ENCODE results near the gene NBEAL2.

Gene NBEAL2

DNA sequence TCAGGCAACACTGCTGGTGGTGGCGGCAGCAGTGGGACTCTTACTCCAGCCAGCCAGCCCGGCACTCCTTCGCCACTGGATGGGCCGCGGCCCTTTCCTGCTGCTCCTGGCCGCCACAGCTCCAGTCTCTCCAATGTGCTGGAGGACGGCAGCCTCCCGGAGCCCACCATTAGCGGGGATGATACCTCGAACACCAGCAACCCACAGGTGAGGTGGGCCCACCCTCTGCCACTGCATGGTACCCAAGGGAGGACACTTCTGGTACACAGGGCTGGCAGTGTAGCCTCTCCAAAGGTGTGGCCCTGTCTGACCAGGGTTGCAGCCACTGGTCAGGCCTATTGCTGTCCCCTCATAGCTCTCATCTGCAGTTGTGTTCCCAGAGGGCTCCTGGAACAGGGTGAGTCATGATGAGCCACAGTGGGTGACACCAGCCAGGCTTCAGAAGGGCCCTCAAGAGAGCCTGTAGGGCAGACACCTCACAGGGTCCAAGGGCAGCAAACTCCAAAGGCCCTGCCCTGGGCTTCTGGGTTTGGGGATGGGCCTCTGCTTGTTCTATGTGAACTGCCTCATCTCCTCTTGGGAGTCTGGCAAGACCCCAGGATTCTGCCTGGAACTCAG lies 20.8 kb downstream of the NBEAL2 start:
- DNase-seq = no peak

DNA sequence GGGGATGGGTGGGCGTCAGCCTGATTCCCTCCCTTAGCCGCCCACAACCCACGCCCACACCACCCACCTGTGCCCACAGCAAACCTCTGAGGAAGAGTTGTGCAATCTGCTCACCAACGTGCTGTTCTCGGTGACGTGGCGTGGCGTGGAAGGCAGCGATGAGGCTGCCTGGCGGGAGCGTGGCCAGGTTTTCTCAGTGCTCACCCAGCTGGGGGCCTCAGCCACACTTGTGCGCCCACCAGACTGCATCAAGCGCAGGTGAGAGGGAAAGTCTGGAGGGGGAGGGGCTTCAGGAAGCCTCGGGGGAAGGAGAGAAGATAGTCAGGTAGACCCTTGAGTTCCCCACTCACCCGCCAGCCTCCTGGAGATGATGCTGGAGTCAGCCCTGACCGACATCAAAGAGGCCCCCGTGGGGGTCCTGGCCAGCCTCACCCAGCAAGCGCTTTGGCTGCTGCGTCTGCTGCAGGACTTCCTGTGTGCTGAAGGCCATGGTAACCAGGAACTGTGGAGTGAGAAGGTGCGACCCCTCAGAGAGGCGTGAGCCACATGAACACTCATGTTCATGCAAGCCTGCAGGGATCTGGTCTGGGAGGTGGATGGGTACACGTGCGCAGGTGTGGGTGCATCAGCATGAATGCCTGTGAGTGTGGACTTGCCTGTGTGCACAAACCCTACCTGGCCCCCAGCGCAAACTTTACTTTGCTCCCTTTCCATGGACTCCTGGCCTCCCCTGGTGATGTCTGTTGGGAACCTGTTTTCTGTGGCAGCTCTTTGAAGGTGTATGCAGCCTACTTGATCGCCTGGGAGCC lies 21.7 kb downstream of the NBEAL2 start:
- no peak for DNase-seq

DNA sequence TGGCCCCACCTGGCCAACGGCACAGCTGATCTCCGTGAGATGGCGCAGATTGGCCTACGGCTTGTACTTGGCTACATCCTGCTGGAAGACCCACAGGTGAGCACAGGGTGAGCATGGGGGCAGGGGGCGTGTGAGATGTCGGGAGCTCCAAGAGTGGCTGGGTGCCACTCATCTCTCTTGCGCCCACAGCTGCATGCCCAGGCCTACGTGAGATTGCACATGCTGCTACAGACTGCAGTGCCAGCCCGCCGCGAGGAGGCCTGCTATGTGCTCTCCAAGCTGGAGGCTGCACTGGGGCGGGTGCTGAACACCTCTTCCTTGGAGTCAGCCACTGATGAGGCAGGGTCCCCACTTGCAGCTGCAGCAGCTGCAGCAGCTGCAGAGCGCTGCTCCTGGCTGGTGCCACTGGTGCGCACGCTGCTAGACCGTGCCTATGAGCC lies 22.3 kb downstream of the NBEAL2 start:
- no peak for DNase-seq

DNA sequence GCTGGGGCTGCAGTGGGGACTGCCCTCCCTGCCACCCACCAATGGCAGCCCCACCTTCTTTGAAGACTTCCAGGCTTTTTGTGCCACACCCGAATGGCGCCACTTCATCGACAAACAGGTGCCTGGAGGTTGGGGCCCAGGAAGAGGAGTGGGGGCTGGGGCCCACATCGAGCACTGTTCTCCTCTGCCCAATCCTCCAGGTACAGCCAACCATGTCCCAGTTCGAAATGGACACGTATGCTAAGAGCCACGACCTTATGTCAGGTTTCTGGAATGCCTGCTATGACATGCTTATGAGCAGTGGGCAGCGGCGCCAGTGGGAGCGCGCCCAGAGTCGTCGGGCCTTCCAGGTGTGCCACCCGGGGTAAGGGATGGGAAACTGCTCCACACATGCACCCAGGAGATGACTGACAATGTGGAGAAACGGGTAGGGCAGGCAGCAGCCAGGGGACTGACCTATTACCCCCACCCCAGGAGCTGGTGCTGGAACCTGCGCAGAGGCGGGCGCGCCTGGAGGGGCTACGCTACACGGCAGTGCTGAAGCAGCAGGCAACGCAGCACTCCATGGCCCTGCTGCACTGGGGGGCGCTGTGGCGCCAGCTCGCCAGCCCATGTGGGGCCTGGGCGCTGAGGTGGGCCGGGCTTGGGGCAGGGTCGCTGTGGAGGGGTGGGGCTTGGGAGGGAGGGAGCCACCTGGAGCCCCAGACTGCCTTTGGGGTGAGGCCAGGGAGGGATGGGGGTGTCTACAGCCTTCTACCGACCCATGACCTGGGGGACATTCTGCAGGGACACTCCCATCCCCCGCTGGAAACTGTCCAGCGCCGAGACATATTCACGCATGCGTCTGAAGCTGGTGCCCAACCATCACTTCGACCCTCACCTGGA lies 22.9 kb downstream of the NBEAL2 start:
- no peak for DNase-seq

DNA sequence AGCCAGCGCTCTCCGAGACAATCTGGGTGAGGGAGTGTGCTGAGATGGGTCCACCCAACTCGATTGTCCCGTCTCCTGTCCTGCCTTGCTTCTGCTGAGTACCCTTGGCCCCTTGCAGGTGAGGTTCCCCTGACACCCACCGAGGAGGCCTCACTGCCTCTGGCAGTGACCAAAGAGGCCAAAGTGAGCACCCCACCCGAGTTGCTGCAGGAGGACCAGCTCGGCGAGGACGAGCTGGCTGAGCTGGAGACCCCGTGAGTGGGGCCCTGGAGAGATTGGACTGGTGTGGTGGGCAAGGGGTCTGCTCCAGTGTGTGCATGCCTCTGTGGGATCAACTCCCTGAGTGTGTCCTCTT lies 23.6 kb downstream of the NBEAL2 start:
- DNase-seq = no peak

DNA sequence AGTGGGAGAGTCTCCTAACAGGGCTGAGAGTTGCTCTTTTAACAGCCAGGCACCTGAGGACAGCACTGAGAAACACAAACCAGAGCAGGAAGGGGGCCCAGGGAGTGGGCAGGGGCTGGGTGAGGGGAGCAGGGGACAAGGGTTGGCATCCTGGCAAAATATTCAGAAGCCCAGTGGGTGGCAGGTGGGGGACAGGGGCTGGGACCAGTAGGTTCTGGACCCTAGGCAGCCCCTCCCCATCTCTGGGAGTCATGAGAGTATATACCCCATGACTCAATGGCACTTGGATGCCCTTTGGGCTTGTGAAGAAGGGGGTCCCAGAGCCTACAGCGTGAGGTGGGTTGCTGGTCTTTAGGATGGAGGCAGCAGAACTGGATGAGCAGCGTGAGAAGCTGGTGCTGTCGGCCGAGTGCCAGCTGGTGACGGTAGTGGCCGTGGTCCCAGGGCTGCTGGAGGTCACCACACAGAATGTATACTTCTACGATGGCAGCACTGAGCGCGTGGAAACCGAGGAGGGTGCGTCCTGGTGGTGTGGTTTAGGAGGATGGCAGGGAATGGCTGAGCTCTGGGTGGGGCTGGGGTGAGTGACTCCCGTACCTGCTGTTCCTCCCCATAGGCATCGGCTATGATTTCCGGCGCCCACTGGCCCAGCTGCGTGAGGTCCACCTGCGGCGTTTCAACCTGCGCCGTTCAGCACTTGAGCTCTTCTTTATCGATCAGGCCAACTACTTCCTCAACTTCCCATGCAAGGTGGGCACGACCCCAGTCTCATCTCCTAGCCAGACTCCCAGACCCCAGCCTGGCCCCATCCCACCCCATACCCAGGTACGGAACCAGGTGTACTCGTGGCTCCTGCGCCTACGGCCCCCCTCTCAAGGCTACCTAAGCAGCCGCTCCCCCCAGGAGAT lies 24.2 kb downstream of the NBEAL2 start:
- DNase-seq = no peak

DNA sequence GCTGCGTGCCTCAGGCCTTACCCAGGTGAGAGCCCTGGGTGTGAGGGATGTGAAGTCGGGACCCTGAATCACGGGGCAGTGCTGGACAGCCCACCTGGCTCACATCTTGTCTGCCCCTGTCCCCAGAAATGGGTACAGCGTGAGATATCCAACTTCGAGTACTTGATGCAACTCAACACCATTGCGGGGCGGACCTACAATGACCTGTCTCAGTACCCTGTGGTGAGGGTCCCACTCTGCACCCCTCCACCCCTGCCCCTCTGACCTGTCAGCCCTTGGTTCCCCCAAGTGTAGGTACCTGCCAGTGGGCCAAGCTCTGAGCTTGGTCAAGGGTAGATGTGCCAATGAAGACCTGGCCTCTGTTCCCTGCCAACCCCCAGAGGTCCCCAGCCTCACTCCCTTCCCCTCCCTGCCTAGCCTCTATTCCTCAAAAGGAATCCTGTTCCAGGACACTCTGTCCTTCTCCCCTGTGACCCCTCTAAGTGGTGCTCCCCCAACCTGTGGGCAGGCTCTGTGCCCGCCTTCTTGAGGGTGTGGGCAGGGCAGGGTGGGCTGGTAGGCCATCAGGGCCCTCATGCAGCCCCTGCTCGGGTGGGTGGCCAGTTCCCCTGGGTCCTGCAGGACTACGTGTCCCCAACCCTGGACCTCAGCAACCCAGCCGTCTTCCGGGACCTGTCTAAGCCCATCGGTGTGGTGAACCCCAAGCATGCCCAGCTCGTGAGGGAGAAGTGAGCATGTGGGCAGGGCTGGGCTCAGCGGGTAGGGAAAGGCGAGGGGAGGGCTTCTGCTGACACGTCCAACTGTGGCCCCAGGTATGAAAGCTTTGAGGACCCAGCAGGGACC lies 25.1 kb downstream of the NBEAL2 start:
- DNase-seq = no peak

DNA sequence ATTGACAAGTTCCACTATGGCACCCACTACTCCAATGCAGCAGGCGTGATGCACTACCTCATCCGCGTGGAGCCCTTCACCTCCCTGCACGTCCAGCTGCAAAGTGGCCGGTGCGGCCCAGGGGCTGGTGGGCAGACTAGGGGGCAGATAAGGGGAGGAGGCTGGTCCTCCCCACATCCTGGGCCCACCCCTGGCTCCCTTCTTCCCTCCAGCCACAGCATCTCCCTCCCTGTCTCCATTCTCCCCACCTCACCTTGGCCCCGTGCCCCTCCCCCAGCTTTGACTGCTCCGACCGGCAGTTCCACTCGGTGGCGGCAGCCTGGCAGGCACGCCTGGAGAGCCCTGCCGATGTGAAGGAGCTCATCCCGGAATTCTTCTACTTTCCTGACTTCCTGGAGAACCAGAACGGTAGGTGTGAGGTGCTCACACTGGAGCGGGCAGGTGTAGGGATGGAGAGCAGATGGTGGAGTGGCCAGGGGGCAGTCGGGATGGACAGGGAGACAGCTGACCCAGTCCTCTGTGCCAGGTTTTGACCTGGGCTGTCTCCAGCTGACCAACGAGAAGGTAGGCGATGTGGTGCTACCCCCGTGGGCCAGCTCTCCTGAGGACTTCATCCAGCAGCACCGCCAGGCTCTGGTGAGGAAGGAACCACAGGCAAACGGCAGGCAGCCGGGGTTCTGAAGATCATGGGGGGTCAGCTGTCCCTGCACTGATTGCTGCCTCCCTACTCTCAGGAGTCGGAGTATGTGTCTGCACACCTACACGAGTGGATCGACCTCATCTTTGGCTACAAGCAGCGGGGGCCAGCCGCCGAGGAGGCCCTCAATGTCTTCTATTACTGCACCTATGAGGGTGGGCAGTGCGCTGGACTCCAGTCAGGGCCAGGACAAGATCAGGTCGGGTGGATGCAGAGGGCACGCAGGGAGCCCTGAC lies 26.0 kb downstream of the NBEAL2 start:
- no peak for DNase-seq

DNA sequence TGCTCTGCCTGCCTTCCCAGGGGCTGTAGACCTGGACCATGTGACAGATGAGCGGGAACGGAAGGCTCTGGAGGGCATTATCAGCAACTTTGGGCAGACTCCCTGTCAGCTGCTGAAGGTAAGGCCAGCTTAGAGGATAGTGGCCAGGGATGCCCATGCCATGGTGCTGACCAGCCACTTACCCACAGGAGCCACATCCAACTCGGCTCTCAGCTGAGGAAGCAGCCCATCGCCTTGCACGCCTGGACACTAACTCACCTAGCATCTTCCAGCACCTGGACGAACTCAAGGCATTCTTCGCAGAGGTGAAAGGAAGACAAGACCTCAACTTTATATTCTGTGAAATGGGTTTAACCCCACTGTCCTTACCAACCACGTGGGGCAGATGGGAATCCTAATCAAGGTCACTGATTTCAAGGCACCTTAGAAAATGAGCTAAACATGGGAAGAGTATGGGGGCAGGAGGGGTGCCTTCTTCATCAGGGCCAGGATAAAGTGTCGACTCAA lies 26.7 kb downstream of the NBEAL2 start:
- DNase-seq = no peak

DNA sequence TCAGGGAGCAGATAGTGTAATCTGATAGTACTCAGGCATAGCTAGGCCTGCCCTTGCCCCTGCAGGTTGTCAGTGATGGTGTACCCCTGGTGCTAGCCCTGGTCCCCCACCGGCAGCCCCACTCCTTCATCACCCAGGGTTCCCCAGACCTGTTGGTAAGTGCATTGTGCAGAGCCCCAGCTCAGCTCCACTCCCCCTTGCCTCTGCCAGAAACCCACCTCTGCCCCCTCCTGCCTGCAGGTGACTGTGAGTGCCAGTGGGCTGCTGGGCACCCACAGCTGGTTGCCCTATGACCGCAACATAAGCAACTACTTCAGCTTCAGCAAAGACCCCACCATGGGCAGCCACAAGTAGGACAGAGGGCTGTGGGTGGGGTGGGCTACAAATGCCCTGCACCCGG lies 27.5 kb downstream of the NBEAL2 start:
- no peak for DNase-seq

DNA sequence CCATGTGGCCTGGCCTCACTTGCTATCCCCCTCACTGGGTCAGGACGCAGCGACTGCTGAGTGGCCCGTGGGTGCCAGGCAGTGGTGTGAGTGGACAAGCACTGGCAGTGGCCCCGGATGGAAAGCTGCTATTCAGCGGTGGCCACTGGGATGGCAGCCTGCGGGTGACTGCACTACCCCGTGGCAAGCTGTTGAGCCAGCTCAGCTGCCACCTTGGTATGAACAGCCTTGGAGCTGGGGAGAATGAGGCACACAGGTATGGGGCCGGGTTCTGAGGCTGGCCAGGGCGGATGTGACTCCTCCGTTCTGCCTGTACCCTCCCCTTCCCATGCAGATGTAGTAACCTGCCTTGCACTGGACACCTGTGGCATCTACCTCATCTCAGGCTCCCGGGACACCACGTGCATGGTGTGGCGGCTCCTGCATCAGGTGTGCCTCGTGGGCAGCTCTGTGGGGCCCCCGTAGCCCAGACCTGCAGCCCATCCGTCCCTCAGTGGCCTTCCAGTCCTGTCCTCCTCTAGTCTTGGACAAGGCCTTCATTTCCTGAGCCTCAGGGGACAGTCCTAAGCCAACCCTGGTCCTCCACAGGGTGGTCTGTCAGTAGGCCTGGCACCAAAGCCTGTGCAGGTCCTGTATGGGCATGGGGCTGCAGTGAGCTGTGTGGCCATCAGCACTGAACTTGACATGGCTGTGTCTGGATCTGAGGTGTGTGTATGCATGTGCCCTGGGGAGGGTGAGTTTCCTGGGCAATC lies 28.2 kb downstream of the NBEAL2 start:
- no peak for DNase-seq

DNA sequence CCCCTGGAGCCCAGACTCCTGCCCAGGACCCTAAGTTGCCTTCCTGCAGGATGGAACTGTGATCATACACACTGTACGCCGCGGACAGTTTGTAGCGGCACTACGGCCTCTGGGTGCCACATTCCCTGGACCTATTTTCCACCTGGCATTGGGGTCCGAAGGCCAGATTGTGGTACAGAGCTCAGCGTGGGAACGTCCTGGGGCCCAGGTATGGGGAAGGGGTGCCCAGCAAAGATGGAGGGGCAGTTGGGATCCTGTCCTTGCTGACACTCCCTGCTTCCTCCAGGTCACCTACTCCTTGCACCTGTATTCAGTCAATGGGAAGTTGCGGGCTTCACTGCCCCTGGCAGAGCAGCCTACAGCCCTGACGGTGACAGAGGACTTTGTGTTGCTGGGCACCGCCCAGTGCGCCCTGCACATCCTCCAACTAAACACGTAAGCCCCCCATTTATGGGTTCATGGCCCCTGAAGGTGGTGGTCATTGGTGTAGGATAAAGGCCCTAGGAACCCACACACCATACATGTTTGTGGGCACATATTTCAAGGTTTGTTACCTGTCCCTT lies 28.8 kb downstream of the NBEAL2 start:
- DNase-seq = no peak

DNA sequence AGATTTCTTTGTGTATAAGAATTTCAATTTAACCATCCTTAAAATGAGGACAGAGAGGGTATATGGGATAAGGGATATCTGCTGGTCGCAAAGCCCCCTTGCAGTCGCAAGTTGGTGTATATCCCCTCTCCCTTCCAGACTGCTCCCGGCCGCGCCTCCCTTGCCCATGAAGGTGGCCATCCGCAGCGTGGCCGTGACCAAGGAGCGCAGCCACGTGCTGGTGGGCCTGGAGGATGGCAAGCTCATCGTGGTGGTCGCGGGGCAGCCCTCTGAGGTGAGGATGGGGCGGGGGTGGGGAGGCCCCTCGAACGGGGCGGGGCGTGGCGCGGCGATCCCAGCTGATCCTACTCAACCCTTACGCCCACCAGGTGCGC lies 29.4 kb downstream of the NBEAL2 start:
- DNase-seq = no peak

DNA sequence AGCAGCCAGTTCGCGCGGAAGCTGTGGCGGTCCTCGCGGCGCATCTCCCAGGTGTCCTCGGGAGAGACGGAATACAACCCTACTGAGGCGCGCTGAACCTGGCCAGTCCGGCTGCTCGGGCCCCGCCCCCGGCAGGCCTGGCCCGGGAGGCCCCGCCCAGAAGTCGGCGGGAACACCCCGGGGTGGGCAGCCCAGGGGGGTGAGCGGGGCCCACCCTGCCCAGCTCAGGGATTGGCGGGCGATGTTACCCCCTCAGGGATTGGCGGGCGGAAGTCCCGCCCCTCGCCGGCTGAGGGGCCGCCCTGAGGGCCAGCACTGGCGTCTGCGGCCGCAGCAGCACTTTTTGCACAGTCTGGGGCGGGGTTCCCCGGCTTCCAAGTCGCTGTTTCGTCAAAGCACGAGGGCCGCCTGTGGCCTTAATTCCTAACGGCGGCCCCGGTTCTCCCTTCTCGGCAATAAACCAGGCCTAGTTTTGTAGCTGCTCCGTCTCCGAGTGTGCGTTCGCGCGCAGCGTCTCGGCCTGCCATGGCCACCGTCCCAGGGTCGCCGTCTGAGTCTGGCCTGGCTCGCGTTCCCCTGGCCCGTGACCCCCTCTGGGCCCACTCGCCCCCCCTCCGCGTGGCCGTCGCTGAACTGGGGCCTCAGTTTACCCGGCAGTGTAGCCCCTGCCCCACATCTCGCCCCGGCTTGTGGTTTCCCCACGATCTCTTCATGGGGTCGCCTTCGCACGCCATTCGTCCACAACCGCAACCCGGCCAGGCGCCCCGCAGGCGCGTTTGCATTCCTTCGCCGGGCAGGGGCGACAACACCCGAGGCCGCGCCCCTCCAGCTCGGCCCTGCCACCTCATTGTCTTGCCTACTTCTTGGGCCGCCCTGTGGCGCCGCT lies 30.0 kb downstream of the NBEAL2 start:
- peak; percentile 79 for DNase-seq

DNA sequence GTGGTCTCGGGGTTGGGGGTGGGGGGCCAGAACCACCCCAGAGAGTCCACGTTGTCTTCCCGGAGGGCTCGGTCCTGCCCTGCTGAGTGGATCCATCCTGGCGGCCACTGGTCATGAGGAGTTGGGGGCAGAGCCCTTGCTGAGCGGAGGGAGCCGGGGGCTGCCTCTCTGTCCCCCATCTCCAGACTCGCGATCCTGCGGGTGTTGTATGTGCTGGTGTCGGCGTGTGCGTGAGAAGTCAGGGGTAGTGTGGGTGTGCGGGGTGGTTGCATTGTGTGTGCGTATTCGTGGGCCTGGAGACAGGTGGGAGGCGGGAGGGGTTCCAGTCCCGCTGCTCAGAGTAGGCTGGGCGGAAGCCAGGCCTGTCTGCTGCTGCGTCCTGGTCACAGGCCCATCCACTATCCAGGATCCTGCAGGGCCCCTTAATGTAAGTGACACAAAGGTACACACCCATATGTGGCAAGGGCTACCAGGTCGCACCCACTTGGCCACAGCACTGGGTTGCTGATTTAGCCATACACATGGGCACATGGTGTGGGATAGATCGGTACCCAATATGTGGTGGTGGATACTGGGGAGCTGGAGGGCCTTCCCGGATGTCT lies 30.7 kb downstream of the NBEAL2 start:
- no peak for DNase-seq

DNA sequence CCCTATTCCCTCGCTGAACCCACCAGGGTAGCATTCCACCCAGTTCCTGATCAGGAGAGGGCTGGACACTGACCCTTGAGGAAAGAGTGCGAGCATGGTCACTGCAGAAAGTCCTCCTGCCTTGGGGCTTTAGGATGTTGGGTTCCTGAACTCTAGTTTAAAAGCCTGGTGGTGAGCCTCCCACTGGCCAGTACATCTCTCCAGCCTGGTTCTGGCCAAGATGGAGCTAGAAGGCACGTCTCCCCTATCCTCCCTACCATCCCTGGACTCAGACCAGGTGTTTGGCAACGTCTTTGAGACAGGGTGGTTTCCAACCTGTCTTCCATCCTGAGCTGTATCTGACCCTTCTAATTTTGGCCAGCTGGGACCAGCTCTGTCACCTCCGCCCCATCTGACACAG lies 31.4 kb downstream of the NBEAL2 start:
- DNase-seq = no peak

DNA sequence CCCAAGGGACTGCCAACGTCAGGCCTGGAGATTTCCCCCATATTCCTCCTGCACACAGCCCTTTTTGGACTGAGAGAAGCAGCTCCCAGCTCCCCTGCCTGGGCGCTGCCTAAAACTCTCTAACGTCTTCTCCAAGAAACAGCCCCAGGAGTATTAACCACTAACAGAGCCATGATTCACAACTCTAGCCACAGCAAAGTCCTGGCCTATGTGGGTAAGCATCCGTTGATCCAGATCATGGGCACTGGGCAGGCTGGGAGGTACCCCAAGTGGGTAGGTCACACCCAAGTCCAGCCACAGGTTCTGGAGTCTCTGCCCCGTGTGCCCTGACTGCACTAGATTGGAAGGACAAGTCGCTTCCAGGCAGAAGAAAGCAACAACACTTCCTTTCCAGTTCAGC lies 31.9 kb downstream of the NBEAL2 start:
- no peak for DNase-seq
